H9 (cell line): ENCODE results near the gene HDGFL1. TPM values are rescaled to one million over a fixed set of nuclear protein-coding genes. Genes with fewer than 3 reads are reported as not detected.

Source experiments
- DNase-seq: peaks from one replicate; pipeline ENCODE4 v3.0.0-alpha.2; 2017
- H2AFZ ChIP-seq: one replicate; pipeline ENCODE4 v1.6.1; 2013; ENCODE audit warnings: mild to moderate bottlenecking, low read length, control low read depth, moderate library complexity
- H2AK5ac ChIP-seq: 2 replicates; pipeline ENCODE4 v1.6.1; 2013; ENCODE audit warnings: low read length, control low read depth, mixed read lengths; ENCODE audit not compliant: insufficient read length
- H2BK120ac ChIP-seq: one replicate; pipeline ENCODE4 v1.6.1; 2013; ENCODE audit warnings: low read depth, mild to moderate bottlenecking, low read length, control low read depth, inconsistent platforms; ENCODE audit not compliant: poor library complexity, severe bottlenecking
- H2BK12ac ChIP-seq: 2 replicates; pipeline ENCODE4 v1.6.1; 2013; ENCODE audit warnings: low read length, control low read depth, mixed read lengths, low read depth; ENCODE audit not compliant: insufficient read length
- H2BK15ac ChIP-seq: 2 replicates; pipeline ENCODE4 v1.6.1; 2013; ENCODE audit warnings: low read depth, low read length, control low read depth
- H2BK20ac ChIP-seq: one replicate; pipeline ENCODE4 v1.6.1; 2013; ENCODE audit warnings: low read depth, mild to moderate bottlenecking, low read length, control low read depth, inconsistent platforms; ENCODE audit not compliant: poor library complexity, severe bottlenecking
- H2BK5ac ChIP-seq: 2 replicates; pipeline ENCODE4 v1.6.1; 2013; ENCODE audit warnings: low read length, control low read depth, mixed read lengths; ENCODE audit not compliant: insufficient read length
- H3K14ac ChIP-seq: 2 replicates; pipeline ENCODE4 v1.6.1; 2013; ENCODE audit warnings: low read length, control low read depth; ENCODE audit not compliant: insufficient read depth
- H3K18ac ChIP-seq: 2 replicates; pipeline ENCODE4 v1.6.1; 2013; ENCODE audit warnings: low read depth, mild to moderate bottlenecking, mixed read lengths, low read length, control low read depth; ENCODE audit not compliant: insufficient read length
- H3K23ac ChIP-seq: 2 replicates; pipeline ENCODE4 v1.6.1; 2013; ENCODE audit warnings: low read length, control low read depth, mixed read lengths, low read depth; ENCODE audit not compliant: insufficient read length
- H3K23me2 ChIP-seq: 2 replicates; pipeline ENCODE4 v1.6.1; 2013; ENCODE audit warnings: low read depth, mild to moderate bottlenecking, mixed read lengths, low read length, control low read depth; ENCODE audit not compliant: insufficient read length, poor library complexity, severe bottlenecking
- H3K27ac ChIP-seq: 2 replicates; pipeline ENCODE4 v1.5.1; 2013; ENCODE audit warnings: low read length, control low read depth, mixed read lengths, low read depth; ENCODE audit not compliant: insufficient read length
- H3K27me3 ChIP-seq: 2 replicates; pipeline ENCODE4 v1.6.1; 2013; ENCODE audit warnings: low read length, control low read depth, inconsistent platforms; ENCODE audit not compliant: insufficient read depth
- H3K4ac ChIP-seq: 2 replicates; pipeline ENCODE4 v1.6.1; 2013; ENCODE audit warnings: low read depth, mild to moderate bottlenecking, control low read depth, inconsistent platforms, low read length, moderate library complexity
- H3K4me1 ChIP-seq: 2 replicates; pipeline ENCODE4 v1.6.1; 2013; ENCODE audit warnings: low read length, control low read depth, inconsistent platforms; ENCODE audit not compliant: insufficient read depth
- H3K4me2 ChIP-seq: 2 replicates; pipeline ENCODE4 v1.6.1; 2013; ENCODE audit warnings: low read length, control low read depth, mixed read lengths; ENCODE audit not compliant: insufficient read length, insufficient read depth
- H3K56ac ChIP-seq: 2 replicates; pipeline ENCODE4 v1.6.1; 2013; ENCODE audit warnings: low read depth, mild to moderate bottlenecking, mixed read lengths, low read length, control low read depth; ENCODE audit not compliant: insufficient read length
- H3K79me1 ChIP-seq: 2 replicates; pipeline ENCODE4 v1.6.1; 2013; ENCODE audit warnings: low read depth, mild to moderate bottlenecking, moderate library complexity, low read length, control low read depth, inconsistent platforms; ENCODE audit not compliant: insufficient read depth, poor library complexity, severe bottlenecking
- H3K79me2 ChIP-seq: 2 replicates; pipeline ENCODE4 v1.6.1; 2013; ENCODE audit warnings: low read length, control low read depth, inconsistent platforms; ENCODE audit not compliant: insufficient read depth
- H3K9ac ChIP-seq: 2 replicates; pipeline ENCODE4 v1.6.1; 2013; ENCODE audit warnings: low read length, control low read depth, mixed read lengths; ENCODE audit not compliant: insufficient read length; ENCODE audit errors: extremely low read depth
- H3K9me3 ChIP-seq: one replicate; pipeline ENCODE4 v1.6.1; 2013; ENCODE audit warnings: low read depth, low read length, inconsistent platforms; ENCODE audit not compliant: control insufficient read depth
- H3T11ph ChIP-seq: one replicate; pipeline ENCODE4 v1.6.1; 2013; ENCODE audit warnings: mild to moderate bottlenecking, low read length, control low read depth, inconsistent platforms
- H4K20me1 ChIP-seq: one replicate; pipeline ENCODE4 v1.6.1; 2013; ENCODE audit not compliant: control insufficient read depth, insufficient read length, insufficient read depth
- H4K5ac ChIP-seq: 2 replicates; pipeline ENCODE4 v1.6.1; 2013; ENCODE audit warnings: low read depth, mild to moderate bottlenecking, mixed read lengths, low read length, control low read depth; ENCODE audit not compliant: insufficient read length
- H4K8ac ChIP-seq: replicated peaks from 2 replicates; pipeline ENCODE4 v1.6.1; 2013; ENCODE audit warnings: low read length, control low read depth, mixed read lengths, low read depth; ENCODE audit not compliant: insufficient read length
- H4K91ac ChIP-seq: 2 replicates; pipeline ENCODE4 v1.6.1; 2013; ENCODE audit warnings: low read depth, mild to moderate bottlenecking, moderate library complexity, mixed read lengths, low read length, control low read depth; ENCODE audit not compliant: insufficient read length
- H3K27ac Mint-ChIP-seq, 3 experiments: 2 replicates in 2 of 3; 3 replicates in 1 of 3; pipeline ENCODE4 v1.8.0; 2020 to 2021; ENCODE audit warnings: mixed read lengths in 3 of 3, mild to moderate bottlenecking in 1 of 3, moderate library complexity in 1 of 3
- H3K27me3 Mint-ChIP-seq: 2 replicates; pipeline ENCODE4 v1.8.0; 2021; ENCODE audit warnings: low read depth, mild to moderate bottlenecking, moderate library complexity, mixed read lengths
- H3K36me3 Mint-ChIP-seq, 3 experiments: 2 replicates in 2 of 3; 3 replicates in 1 of 3; pipeline ENCODE4 v1.8.0; 2020 to 2021; ENCODE audit warnings: low read depth in 3 of 3, mixed read lengths in 3 of 3; ENCODE audit not compliant: insufficient read depth in 1 of 3
- H3K4me1 Mint-ChIP-seq, 2 experiments: 2 replicates each; pipeline ENCODE4 v1.8.0; 2020; ENCODE audit warnings: mixed read lengths in 2 of 2
- H3K4me3 Mint-ChIP-seq, 2 experiments: 2 replicates in 1 of 2; 3 replicates in 1 of 2; pipeline ENCODE4 v1.8.0; 2020 to 2021; ENCODE audit warnings: mild to moderate bottlenecking in 2 of 2, mixed read lengths in 2 of 2, moderate library complexity in 1 of 2
- H3K9me3 Mint-ChIP-seq, 2 experiments: 2 replicates in 1 of 2; 3 replicates in 1 of 2; pipeline ENCODE4 v1.8.0; 2020; ENCODE audit warnings: mild to moderate bottlenecking in 2 of 2, mixed read lengths in 2 of 2, moderate library complexity in 1 of 2
- WGBS: extraction: QIAGEN DNeasy Blood & Tissue Kit; methylation state at CpG from one replicate; pipeline ENCODE4 v1.1.7; 2013; ENCODE audit warnings: missing lambda C conversion rate, low lambda C conversion rate, mixed read lengths; ENCODE audit not compliant: insufficient read length; ENCODE audit errors: extremely low coverage; 5-methylcytosine and 5-hydroxymethylcytosine counted together
- total RNA-seq: library from RNA; stranded (reverse); gene quantifications from 2 replicates; pipeline ENCODE4 v1.2.1, GENCODE V29; 2021
- TF ChIP-seq, protein P1 (sequence below): fragments of 200-600 bp; sonication (generic); conservative IDR thresholded peaks from 3 replicates; pipeline ENCODE4 v1.8.0; 2021; ENCODE audit warnings: antibody characterized with exemption, mild to moderate bottlenecking

HDGFL1 gene
- total RNA-seq, 1 experiment from 2014 or later: not detected

DNA sequence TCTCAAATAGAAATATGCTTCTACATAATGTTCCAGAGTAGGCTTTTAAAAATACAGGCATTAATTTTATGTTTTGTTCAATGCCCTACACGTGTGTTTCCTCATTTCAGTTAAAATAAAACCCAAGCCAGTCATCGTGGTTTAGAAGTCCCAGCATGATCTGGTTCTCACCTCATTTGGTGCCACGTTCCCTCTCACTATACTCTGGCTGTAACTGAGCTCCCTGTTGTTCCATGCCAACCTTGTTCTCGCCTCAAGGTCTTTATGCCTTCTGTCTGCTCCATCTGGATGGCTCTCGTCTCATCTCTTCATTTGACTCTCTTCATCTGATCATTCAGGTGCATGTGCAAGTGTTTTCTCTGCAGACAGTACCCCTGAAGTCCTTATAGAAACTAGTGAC, 32.6 kb downstream of the HDGFL1 start:
- Mint-ChIP-seq H3K36me3 (peaks cover 0 to 18% (median 4%) of the 10 kb centered on the region in 3 experiments; a peak in 5 of 7 replicates), H3K4me1 (peaks cover 5 to 8% of the 10 kb centered on the region in 2 experiments), H3K4me3 (no peak overlapping the region), H3K9me3 (peaks cover 3 to 9% of the 10 kb centered on the region in 2 experiments; a peak in 4 of 5 replicates), H3K27ac (no peak overlapping the region), H3K27me3 (no peaks in the 10 kb centered on the region)
- Histone ChIP-seq H2AFZ (no peak overlapping the region), H3K4me1 (no peaks in the 10 kb centered on the region), H4K20me1 (no peaks in the 10 kb centered on the region), H2BK5ac (no peak overlapping the region), H2BK120ac (no peak overlapping the region), H3K9ac (no peak overlapping the region), H3K27me3 (no peaks in the 10 kb centered on the region), H4K91ac (no peak overlapping the region), H4K8ac (no peak overlapping the region), H3K79me2 (no peaks in the 10 kb centered on the region), H2BK20ac (no peak overlapping the region), H3K27ac (no peak overlapping the region), H3K23me2 (no peaks in the 10 kb centered on the region), H3K56ac (no peak overlapping the region), H3K23ac (no peak overlapping the region), H3K79me1 (no peaks in the 10 kb centered on the region), H3K18ac (no peak overlapping the region), H2BK15ac (no peak overlapping the region), H3K9me3 (no peaks in the 10 kb centered on the region), H3K4me2 (no peak overlapping the region), H4K5ac (no peak overlapping the region), H3K14ac (no peak overlapping the region), H3K4ac (no peak overlapping the region), H3T11ph (no peak overlapping the region), H2BK12ac (no peak overlapping the region), H2AK5ac (no peak overlapping the region)
- TF ChIP-seq, protein P1, sequence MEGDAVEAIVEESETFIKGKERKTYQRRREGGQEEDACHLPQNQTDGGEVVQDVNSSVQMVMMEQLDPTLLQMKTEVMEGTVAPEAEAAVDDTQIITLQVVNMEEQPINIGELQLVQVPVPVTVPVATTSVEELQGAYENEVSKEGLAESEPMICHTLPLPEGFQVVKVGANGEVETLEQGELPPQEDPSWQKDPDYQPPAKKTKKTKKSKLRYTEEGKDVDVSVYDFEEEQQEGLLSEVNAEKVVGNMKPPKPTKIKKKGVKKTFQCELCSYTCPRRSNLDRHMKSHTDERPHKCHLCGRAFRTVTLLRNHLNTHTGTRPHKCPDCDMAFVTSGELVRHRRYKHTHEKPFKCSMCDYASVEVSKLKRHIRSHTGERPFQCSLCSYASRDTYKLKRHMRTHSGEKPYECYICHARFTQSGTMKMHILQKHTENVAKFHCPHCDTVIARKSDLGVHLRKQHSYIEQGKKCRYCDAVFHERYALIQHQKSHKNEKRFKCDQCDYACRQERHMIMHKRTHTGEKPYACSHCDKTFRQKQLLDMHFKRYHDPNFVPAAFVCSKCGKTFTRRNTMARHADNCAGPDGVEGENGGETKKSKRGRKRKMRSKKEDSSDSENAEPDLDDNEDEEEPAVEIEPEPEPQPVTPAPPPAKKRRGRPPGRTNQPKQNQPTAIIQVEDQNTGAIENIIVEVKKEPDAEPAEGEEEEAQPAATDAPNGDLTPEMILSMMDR: no peak
- no CpG with 5 or more reads among the region's 5 CpGs for WGBS
- no peak for DNase-seq
